Panc1 (cell line): ENCODE measurements around the gene LRRC71.

Experiments
- CTCF ChIP-seq: fragments of 450-650 bp; IDR thresholded peaks from 2 replicates; pipeline ENCODE4 v1.5.1; 2017; ENCODE audit warnings: mild to moderate bottlenecking
- POLR2AphosphoS5 ChIP-seq: IDR thresholded peaks from 2 replicates; pipeline ENCODE4 v1.6.1; 2012; ENCODE audit warnings: mild to moderate bottlenecking, low read depth, low read length, moderate library complexity
- SIN3A ChIP-seq: IDR thresholded peaks from 2 replicates; pipeline ENCODE4 v1.6.1; 2012; ENCODE audit warnings: low read depth, mild to moderate bottlenecking, low read length, moderate library complexity, borderline replicate concordance; ENCODE audit not compliant: insufficient read depth
- TCF7L2 ChIP-seq: IDR thresholded peaks from 2 replicates; pipeline ENCODE4 v1.6.1; 2011; ENCODE audit warnings: mild to moderate bottlenecking, low read depth, low read length, inconsistent platforms
- TF ChIP-seq, protein P1 (sequence below), 2 experiments: IDR thresholded peaks; 2 replicates each; pipeline ENCODE4 v1.6.1; 2011 to 2012; ENCODE audit warnings: low read depth in 2 of 2, control low read depth in 1 of 2, low read length in 1 of 2, mild to moderate bottlenecking in 1 of 2, moderate library complexity in 1 of 2; ENCODE audit not compliant: insufficient read depth in 1 of 2

- TF ChIP-seq CTCF (no peak), TCF7L2 (no peak), POLR2AphosphoS5 (no peak), SIN3A (no peak)
- TF ChIP-seq, protein P1, sequence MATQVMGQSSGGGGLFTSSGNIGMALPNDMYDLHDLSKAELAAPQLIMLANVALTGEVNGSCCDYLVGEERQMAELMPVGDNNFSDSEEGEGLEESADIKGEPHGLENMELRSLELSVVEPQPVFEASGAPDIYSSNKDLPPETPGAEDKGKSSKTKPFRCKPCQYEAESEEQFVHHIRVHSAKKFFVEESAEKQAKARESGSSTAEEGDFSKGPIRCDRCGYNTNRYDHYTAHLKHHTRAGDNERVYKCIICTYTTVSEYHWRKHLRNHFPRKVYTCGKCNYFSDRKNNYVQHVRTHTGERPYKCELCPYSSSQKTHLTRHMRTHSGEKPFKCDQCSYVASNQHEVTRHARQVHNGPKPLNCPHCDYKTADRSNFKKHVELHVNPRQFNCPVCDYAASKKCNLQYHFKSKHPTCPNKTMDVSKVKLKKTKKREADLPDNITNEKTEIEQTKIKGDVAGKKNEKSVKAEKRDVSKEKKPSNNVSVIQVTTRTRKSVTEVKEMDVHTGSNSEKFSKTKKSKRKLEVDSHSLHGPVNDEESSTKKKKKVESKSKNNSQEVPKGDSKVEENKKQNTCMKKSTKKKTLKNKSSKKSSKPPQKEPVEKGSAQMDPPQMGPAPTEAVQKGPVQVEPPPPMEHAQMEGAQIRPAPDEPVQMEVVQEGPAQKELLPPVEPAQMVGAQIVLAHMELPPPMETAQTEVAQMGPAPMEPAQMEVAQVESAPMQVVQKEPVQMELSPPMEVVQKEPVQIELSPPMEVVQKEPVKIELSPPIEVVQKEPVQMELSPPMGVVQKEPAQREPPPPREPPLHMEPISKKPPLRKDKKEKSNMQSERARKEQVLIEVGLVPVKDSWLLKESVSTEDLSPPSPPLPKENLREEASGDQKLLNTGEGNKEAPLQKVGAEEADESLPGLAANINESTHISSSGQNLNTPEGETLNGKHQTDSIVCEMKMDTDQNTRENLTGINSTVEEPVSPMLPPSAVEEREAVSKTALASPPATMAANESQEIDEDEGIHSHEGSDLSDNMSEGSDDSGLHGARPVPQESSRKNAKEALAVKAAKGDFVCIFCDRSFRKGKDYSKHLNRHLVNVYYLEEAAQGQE (IDR thresholded peaks at IDR 0.05; ENCODE audit: insufficient read depth in 1 of 2, low read depth in 2 of 2, low read length in 1 of 2) = no peak
Measured at GRCh38 chr1:156923670-156924477, 3.4 kb downstream of the LRRC71 start.
